Hematopoietic multipotent progenitor cell (in vitro differentiated cells): ENCODE measurements around the gene WDPCP. TPM values are rescaled to one million over a fixed set of nuclear protein-coding genes. Genes with fewer than 3 reads are reported as not detected.
A peak's percentile ranks its signal among the peaks of the same experiment; 100 is the strongest.
"Not testable (repeated sequence)": the region's sequence is repeated elsewhere in the genome, so short reads cannot be mapped to it uniquely, and the experiment has no call there.

Experiments
- DNase-seq, 3 donors: peaks; one replicate each; pipeline ENCODE4 v3.0.0-alpha.2; 2011 to 2015; ENCODE audit warnings: low read depth in 2 of 3, low spot score in 2 of 3
- total RNA-seq: library from RNA; depleted of rRNA; stranded (reverse); fragments of >200 nt; gene quantifications from one replicate; pipeline ENCODE4 v1.2.3, GENCODE V29; 2012

WDPCP gene
- total RNA-seq, 1 donor: 14.8 TPM

- no peak for DNase-seq
These were observed 2.5 kb upstream of the WDPCP start for GRCh38 chr2:63590626-63591408.

DNA sequence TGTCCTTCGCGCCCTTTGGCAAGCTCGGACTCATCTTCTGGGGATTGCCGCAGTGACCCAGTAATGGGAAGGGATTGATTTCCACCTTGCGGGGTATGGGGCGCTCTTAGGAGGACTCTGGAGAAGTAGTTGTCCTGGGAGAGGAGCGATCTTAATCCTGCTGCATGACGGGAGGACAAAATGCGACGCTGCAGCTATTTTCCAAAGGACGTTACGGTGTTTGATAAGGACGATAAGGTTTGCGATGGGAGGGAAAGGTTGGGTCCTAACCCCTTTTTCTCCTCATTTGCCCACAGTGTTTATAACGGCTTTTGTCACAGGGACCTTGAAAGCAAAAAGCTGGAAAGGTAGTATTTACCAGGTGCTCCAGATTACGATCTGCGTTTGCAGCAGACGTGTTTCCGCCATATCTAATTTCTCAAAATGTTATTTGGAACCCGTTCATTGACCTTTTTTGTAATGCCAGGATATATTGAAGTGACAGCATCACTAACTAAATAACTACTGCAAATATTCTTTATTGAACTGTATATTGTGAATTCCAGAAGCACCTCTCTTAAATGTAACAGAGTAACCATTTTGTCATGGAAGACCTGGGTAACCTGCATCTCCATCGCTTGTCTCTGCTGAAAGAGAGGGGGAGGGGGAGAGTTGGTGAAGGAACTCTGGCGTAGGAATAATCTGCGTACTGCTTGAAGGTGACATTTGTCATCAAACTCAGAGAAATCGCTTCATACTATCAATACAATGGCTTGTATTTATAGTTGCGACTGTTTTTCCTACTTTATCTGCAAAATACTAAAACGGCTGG lies 1.1 kb upstream of the WDPCP start:
- DNase-seq: peak in 1 of 3 donors; percentile 7

DNA sequence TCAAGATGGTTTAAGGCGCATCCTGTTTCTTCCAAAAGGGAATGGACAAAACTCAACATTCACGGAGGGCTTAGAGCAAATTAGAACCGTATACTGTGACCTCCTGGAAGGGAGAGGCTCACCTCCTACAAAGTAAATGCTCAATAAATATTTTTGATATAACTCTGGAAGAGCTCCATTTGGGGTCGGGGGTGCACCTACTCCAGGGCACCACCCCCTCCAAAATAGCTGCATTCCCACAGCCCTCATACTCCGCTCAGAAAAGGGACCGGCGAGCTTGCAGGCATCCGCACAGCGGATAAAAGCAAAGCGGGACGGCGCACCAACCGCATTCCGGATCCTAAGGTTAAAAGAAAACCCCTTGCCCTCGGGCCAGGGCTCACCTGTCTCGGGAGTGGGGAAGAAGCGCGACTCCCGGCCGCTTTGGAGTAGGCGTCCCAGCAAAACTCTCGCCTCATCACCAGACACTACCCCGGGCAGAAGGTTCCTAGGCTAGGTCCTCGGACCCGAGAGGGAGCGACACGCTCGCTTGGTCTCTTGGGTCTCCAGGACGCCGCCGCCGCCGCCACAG lies 378 bp downstream of the WDPCP start:
- DNase-seq: no peak

- DNase-seq: no peak
These were observed 5.4 kb downstream of the WDPCP start for GRCh38 chr2:63582873-63583272.

- DNase-seq: no peak
These were observed 6.8 kb downstream of the WDPCP start for GRCh38 chr2:63581298-63581961.

- no peak for DNase-seq
These were observed 7.5 kb downstream of the WDPCP start for GRCh38 chr2:63580651-63581297.

DNA sequence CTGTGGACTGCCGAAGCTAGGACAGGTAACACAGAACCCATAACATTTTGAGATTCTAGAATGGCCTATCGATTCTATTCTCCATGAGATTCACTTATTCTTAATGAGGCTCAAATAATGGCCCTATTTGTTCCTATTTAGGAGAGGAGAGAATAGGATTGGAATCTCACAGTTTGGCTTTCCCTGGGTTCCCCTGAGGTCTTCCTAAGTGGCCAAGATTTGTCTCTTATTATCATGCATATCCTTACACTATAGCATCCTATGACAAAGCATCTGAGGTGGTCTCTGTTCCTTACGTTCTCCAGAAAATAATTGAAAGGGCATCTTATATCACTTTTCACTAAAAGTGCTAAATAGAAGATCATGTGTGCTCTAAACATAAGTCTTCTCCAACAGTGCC lies 9.5 kb downstream of the WDPCP start:
- DNase-seq: no peak

DNA sequence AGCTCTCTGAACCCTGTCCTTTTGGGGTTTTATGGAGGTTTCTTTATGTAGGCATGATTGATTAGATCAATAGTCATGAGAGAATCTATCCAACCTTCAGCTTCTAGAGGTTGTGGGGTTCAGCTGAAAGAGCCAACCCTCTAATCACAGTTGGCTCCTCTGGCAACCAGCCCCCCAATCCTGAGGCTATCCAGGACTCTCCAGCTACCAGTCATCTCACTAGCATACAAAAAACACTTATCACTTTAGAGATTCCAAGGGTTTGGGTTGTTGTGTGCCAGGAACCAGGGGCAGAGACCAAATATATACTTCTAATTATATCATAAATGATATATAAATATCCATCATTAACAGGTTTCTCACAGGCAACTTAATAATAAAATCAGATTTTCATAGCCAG lies 11.7 kb downstream of the WDPCP start:
- no peak for DNase-seq

DNA sequence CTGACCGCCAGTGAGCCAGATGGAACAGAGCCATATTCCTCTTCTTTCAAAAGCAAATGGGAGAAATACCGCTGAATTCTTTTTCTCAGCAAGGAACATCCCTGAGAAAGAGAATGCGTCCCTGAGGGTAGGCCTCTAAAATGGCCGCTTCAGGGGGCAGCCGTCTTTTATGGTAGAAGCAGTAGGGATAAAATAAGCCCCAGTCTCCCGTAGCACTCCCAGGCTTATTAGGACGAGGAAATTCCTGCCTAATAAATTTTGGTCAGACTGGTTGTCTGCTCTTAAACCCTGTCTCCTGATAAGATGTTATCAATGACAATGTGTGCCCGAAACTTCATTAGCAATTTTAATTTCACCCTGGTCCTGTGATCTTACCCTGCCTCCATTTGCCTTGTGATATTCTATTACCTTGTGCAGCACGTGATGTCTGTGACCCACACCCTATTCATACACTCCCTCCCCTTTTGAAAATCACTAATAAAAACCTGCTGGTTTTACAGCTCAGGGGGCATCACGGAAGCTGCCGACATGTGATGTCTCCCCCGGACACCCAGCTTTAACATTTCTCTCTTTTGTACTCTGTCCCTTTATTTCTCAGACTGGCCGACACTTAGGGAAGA lies 14.4 kb downstream of the WDPCP start:
- DNase-seq: not testable (repeated sequence)

- not testable (repeated sequence) for DNase-seq
These were observed 15.3 kb downstream of the WDPCP start for GRCh38 chr2:63573026-63573425.

- DNase-seq: no peak
These were observed 16.3 kb downstream of the WDPCP start for GRCh38 chr2:63572001-63572400.

DNA sequence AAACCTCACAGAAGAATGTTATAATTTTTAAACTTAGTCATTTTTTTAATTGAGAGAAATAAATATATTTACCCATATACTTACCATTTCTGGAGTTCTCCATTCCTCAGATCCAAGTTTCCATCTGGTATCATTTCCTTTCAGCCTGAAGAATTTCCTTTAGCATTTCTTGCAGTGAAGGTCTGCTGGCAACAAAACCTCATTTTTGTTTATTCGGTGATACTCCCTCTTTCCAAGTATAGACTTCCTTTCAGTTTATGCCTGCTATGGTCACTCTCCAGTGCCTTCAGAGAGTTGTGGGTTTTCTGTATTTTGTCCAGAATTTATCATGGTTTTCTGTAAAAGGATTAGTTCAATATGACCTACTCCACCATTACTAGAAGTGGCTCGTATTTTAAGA lies 17.0 kb downstream of the WDPCP start:
- no peak for DNase-seq

GRCh38 chr2:63569740-63570139 lies 18.5 kb downstream of the WDPCP start:
- no peak for DNase-seq

DNA sequence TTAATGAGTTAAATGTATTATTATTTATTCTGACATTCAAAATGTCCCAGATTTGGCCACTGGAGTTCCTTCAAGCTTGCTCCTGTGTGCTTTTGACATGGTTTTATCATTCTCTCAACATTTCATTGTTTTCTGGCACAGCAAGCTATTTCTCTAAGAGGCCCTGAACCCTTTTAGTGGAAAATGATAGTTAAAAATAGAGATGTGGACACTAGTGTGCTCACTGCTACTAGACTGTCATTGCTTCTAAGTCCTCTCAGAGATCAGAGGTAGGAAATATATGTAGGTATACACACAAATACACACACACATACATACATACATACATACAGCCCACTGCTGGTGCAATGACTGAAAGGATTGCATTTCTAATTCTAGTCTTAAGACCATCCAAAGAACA lies 25.5 kb downstream of the WDPCP start:
- DNase-seq: no peak

DNA sequence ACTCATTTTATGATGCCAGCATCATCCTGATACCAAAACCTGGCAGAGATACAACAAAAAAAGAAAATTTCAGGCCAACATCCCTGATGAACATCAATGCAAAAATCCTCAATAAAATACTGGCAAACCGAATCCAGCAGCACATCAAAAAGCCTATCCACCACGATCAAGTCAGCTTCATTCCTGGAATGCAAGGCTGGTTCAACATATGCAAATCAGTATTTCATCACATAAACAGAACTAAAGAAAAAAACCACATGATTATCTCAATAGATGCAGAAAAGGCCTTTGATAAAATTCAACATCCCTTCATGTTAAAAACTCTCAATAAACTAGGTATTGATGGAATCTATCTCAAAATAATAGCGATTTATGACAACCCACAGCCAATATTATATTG lies 29.4 kb downstream of the WDPCP start:
- not testable (repeated sequence) for DNase-seq

DNA sequence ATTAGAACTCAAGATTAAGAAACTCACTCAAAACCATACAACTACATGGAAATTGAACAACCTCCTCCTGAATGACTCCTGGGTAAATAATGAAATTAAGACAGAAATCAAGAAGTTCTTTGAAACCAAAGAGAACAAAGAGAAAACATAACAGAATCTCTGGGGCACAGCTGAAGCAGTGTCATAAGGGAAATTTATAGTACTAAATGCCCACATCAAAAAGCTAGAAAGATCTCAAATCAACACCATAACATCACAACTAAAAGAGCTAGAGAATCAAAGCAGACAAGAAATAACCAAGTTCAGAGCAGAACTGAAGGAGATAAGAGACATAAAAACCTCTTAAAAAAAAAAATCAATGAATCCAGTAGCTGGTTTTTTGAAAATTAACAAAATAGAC lies 30.5 kb downstream of the WDPCP start:
- not testable (repeated sequence) for DNase-seq

DNA sequence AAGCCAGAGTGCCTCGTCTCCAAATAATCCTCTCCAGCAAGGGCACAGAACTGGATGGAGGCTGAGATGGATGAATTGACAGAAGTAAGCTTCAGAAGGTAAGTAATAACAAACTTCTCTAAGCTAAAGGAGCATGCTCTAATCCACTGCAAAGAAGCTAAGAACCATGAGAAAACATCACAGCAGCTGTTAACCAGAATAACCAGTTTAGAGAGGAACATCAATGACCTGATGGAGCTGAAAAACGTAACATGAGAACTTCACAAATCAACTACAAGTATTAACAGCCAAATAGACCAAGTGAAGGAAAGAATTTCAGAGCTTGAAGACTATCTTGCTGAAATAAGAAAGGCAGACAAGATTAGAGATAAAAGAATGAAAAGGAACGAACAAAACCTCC lies 32.3 kb downstream of the WDPCP start:
- DNase-seq: no peak

GRCh38 chr2:63555299-63555698 lies 33.0 kb downstream of the WDPCP start:
- no peak for DNase-seq

- no peak for DNase-seq
These were observed 35.2 kb downstream of the WDPCP start for GRCh38 chr2:63553049-63553448.

GRCh38 chr2:63545023-63545422 lies 43.3 kb downstream of the WDPCP start:
- no peak for DNase-seq
